Left lung (tissue), 10 donors: Measurements from ENCODE around the gene LIPH. TPM values are rescaled to one million over a fixed set of nuclear protein-coding genes. Genes with fewer than 3 reads are reported as not detected.
"Not testable (repeated sequence)": the region's sequence is repeated elsewhere in the genome, so short reads cannot be mapped to it uniquely, and the experiment has no call there.

Experiments used
- ATAC-seq: fragments of 200-7000 bp; cut with Tn5 transposase; one replicate; pipeline ENCODE4 v1.9.1; 2020; ENCODE audit warnings: moderate library complexity
- DNase-seq, 4 donors: peaks; one replicate each; pipeline ENCODE4 v3.0.0-alpha.2; 2013 to 2020
- H3K27ac ChIP-seq, 2 donors: fragments of 200-600 bp; sonication (generic) in 1 of 2; one replicate each; pipeline versions ENCODE4 v1.5.0 to v1.8.0; 2020 to 2021
- H3K27me3 ChIP-seq, 2 donors: fragments of 200-600 bp; sonication (generic) in 1 of 2; one replicate each; pipeline versions ENCODE4 v1.5.0 to v1.8.0; 2020 to 2021
- H3K36me3 ChIP-seq, 2 donors: fragments of 200-600 bp; sonication (generic) in 1 of 2; one replicate each; pipeline versions ENCODE4 v1.5.0 to v1.8.0; 2020 to 2021
- H3K4me1 ChIP-seq, 2 donors: fragments of 200-600 bp; one replicate each; pipeline ENCODE4 v1.8.0; 2021
- H3K4me3 ChIP-seq, 2 donors: fragments of 200-600 bp; sonication (generic) in 1 of 2; one replicate each; pipeline versions ENCODE4 v1.5.0 to v1.8.0; 2020 to 2021; ENCODE audit warnings: mild to moderate bottlenecking in 1 of 2
- H3K9me3 ChIP-seq, 2 donors: fragments of 200-600 bp; sonication (generic) in 1 of 2; one replicate each; pipeline versions ENCODE4 v1.5.0 to v1.8.0; 2020 to 2021
- CTCF ChIP-seq, 2 donors: fragments of 200-600 bp; sonication (generic) in 1 of 2; IDR thresholded peaks; one replicate each; pipeline versions ENCODE4 v1.5.0 to v1.8.0; 2021; ENCODE audit warnings: antibody characterized with exemption in 2 of 2
- intact Hi-C, 2 donors: fragments of 100-400 bp; cut with DNase I; formaldehyde crosslinking; loops; one replicate each; pipeline versions ENCODE4 v1.11.2 to v1.14.2; 2022
- polyA plus RNA-seq, 6 donors: library from polyadenylated mRNA; unstranded; fragments of 120-200 nt; gene quantifications; one replicate each; pipeline ENCODE4 v1.2.1, GENCODE V29; 2013; ENCODE audit not compliant: insufficient read length in 6 of 6
- total RNA-seq, 2 donors: library from RNA; stranded (reverse); fragmentation: NEBNext Ultra II Directional; extraction: Animal tissue kit (Norgen Biotek cat#: 25700); gene quantifications; one replicate each; pipeline ENCODE4 v1.2.1, GENCODE V29; 2021
- donor health status: DM: no; HTN: yes; CAD: no.
- donor health status: DM: no; HTN: no; CAD: no.

The LIPH gene
- total and polyA plus RNA-seq, 8 donors = 2.2 to 76.0 (median 3.4) TPM

DNA sequence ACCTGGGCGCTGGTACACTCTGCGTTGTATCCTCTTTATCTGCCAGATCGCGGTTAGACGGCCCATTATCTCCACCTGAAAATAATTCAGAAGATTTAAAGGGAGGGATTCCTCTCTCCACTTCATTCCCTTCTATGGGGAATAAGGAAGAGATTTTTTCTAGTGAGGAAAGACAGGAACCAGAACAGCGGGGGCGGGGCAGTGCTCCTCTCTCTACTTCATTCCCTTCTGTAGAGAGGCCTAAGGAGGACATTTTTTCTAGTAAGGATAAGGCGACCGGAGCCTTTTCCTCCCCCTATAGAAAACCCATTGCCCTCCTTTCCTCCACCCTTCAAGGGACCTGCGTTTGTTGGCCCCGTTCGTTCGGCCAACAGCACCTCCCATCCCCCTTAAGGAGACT, 8.3 kb upstream of the LIPH start:
- intact Hi-C loops = no loop called here
- peak overlapping the region; percentile 72 to 87 for H3K27ac ChIP-seq
- H3K36me3 ChIP-seq = no peaks in the 10 kb centered on the region
- H3K4me3 ChIP-seq = no peak overlapping the region
- TF ChIP-seq CTCF (IDR thresholded peaks at IDR 0.05) = no peak
- peaks cover 0 to 17% of the 10 kb centered on the region in 2 donors for H3K4me1 ChIP-seq
- DNase-seq (no peak), ATAC-seq (peak; percentile 8)
- peaks cover 0 to 14% of the 10 kb centered on the region in 2 donors for H3K27me3 ChIP-seq
- no peaks in the 10 kb centered on the region for H3K9me3 ChIP-seq

- ATAC-seq (no peak), DNase-seq (no peak)
- Histone ChIP-seq H3K27ac (peak overlapping the region; percentile 72 to 87), H3K9me3 (no peaks in the 10 kb centered on the region), H3K27me3 (peaks cover 0 to 14% of the 10 kb centered on the region in 2 donors), H3K36me3 (no peaks in the 10 kb centered on the region), H3K4me1 (peaks cover 0 to 17% of the 10 kb centered on the region in 2 donors), H3K4me3 (no peak overlapping the region)
- no peak for TF ChIP-seq CTCF (IDR thresholded peaks at IDR 0.05)
- intact Hi-C loops = no loop called here
Observed at GRCh38 chr3:185559706-185560090, 7.3 kb upstream of the LIPH start.

DNA sequence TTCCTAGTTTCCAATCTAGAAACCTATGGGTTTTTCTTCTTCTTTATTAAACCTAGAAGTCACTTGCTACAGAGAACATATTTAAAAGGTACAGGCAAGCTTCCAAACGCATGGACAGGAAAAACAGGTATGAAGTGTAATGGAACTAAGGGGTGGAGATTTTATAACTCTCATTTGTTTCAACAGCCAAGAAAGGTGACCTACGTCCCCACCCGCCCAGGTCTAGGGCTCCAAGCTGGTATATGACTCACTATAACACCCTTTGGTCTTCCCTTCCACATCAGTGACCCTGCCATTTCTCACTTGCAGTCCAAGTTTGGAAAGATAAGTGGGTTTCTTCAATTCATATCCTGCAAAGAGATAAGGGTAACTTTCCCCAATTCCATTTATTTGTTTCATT, 6.0 kb upstream of the LIPH start:
- peak overlapping the region; percentile 65 to 80 for H3K27ac ChIP-seq
- peak in 2 of 4 donors; percentile 64 to 76 for DNase-seq
- peak; percentile 70 for ATAC-seq
- no peaks in the 10 kb centered on the region for H3K36me3 ChIP-seq
- intact Hi-C loops = no loop called here
- TF ChIP-seq CTCF (IDR thresholded peaks at IDR 0.05) = no peak
- H3K9me3 ChIP-seq = no peaks in the 10 kb centered on the region
- no peak overlapping the region for H3K4me3 ChIP-seq
- H3K4me1 ChIP-seq = peaks cover 0 to 17% of the 10 kb centered on the region in 2 donors
- peaks cover 0 to 14% of the 10 kb centered on the region in 2 donors for H3K27me3 ChIP-seq

- H3K36me3 ChIP-seq, intact Hi-C loops, DNase-seq, H3K4me3 ChIP-seq, ATAC-seq, H3K9me3 ChIP-seq: not testable (repeated sequence)
- peak overlapping the region in 1 of 2 donors; percentile 3 for H3K27ac ChIP-seq
- H3K4me1 ChIP-seq = peaks cover 0 to 11% of the 10 kb centered on the region in 2 donors
- peaks cover 0 to 14% of the 10 kb centered on the region in 2 donors for H3K27me3 ChIP-seq
Observed at GRCh38 chr3:185556640-185557039, 4.3 kb upstream of the LIPH start.

DNA sequence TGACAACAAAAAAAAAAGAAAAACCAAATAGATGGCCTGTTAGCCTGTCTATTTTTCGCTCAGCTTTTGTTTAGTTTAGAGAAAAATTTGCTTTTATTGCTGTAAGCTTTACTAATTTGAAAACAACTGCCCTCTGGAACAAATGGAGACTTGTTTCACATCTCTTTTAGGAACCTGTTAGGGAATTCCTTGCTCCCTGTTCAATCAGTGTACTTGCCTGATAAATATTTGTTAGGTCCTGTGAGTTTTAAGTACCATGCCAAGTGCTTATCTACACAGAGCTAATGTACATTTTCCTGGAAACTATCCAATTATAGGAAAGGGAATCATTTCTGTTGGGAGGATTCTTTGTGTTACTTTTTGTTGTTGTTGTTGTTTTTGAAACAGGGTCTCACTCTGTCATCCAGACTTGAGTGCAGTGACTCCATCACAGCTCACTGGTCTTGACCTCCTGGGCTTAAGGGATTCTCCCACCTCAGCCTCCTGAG, 3.5 kb upstream of the LIPH start:
- no peak for ATAC-seq
- H3K36me3 ChIP-seq = no peaks in the 10 kb centered on the region
- H3K4me1 ChIP-seq = peaks cover 0 to 4% of the 10 kb centered on the region in 2 donors
- intact Hi-C loops = no loop called here
- no peak for TF ChIP-seq CTCF (IDR thresholded peaks at IDR 0.05)
- peak overlapping the region in 1 of 2 donors; percentile 3 for H3K27ac ChIP-seq
- no peak overlapping the region for H3K4me3 ChIP-seq
- H3K9me3 ChIP-seq = no peaks in the 10 kb centered on the region
- peaks cover 0 to 14% of the 10 kb centered on the region in 2 donors for H3K27me3 ChIP-seq
- DNase-seq = no peak

GRCh38 chr3:185555101-185555501, 2.7 kb upstream of the LIPH start:
- Histone ChIP-seq H3K9me3 (no peaks in the 10 kb centered on the region), H3K27ac (no peak overlapping the region), H3K4me1 (no peaks in the 10 kb centered on the region), H3K36me3 (no peaks in the 10 kb centered on the region), H3K27me3 (peaks cover 0 to 9% of the 10 kb centered on the region in 2 donors), H3K4me3 (no peak overlapping the region)
- ATAC-seq (no peak), DNase-seq (no peak)
- TF ChIP-seq CTCF (IDR thresholded peaks at IDR 0.05) = no peak
- intact Hi-C loops = no loop called here
